Osteoblast (primary cell): Measurements from ENCODE around the gene ZRANB3. TPM values are rescaled to one million over a fixed set of nuclear protein-coding genes. Genes with fewer than 3 reads are reported as not detected.

Experiments used
- DNase-seq: peaks from one replicate; pipeline ENCODE4 v3.0.0; 2011; ENCODE audit warnings: low spot score, mixed read lengths; ENCODE audit not compliant: insufficient read length; ENCODE audit errors: missing footprints
- H2AFZ ChIP-seq: 2 replicates; pipeline ENCODE4 v1.6.0; 2011; ENCODE audit warnings: mild to moderate bottlenecking, low read length
- H3K27ac ChIP-seq: 2 replicates; pipeline ENCODE4 v1.5.1; 2011; ENCODE audit warnings: mild to moderate bottlenecking, low read depth, low read length, moderate library complexity
- H3K27me3 ChIP-seq: 2 replicates; pipeline ENCODE4 v1.6.0; 2012; ENCODE audit warnings: mild to moderate bottlenecking, control low read depth, inconsistent platforms, low read length, moderate library complexity; ENCODE audit not compliant: insufficient read depth
- H3K36me3 ChIP-seq: 2 replicates; pipeline ENCODE4 v1.5.1; 2011; ENCODE audit warnings: mild to moderate bottlenecking, low read length, control low read depth, moderate library complexity; ENCODE audit not compliant: insufficient read depth
- H3K4me1 ChIP-seq: 2 replicates; pipeline ENCODE4 v1.5.1; 2011; ENCODE audit warnings: mild to moderate bottlenecking, low read length, control low read depth, moderate library complexity; ENCODE audit not compliant: insufficient read depth
- H3K4me2 ChIP-seq: 2 replicates; pipeline ENCODE4 v1.6.0; 2011; ENCODE audit warnings: mild to moderate bottlenecking, low read length; ENCODE audit not compliant: insufficient read depth
- H3K4me3 ChIP-seq: fragments of 200-600 bp; sonication (generic); 3 replicates; pipeline ENCODE4 v1.5.1; 2012; ENCODE audit warnings: mild to moderate bottlenecking, low read length, inconsistent platforms; ENCODE audit not compliant: insufficient read depth
- H3K79me2 ChIP-seq: 2 replicates; pipeline ENCODE4 v1.6.0; 2012; ENCODE audit warnings: mild to moderate bottlenecking, low read length, control low read depth, inconsistent platforms; ENCODE audit not compliant: insufficient read depth
- H3K9me3 ChIP-seq: 2 replicates; pipeline ENCODE4 v1.5.1; 2011; ENCODE audit warnings: low read depth, low read length, control low read depth
- H4K20me1 ChIP-seq: 2 replicates; pipeline ENCODE4 v1.6.0; 2012; ENCODE audit warnings: mild to moderate bottlenecking, low read length, control low read depth; ENCODE audit not compliant: insufficient read depth
- total RNA-seq: library from RNA; depleted of rRNA; stranded (reverse); fragments of >200 nt; gene quantifications from 2 replicates; pipeline ENCODE4 v1.2.3, GENCODE V29; 2012
- TF ChIP-seq, protein P1 (sequence below): IDR thresholded peaks from 2 replicates; pipeline ENCODE4 v1.5.1; 2011; ENCODE audit warnings: mild to moderate bottlenecking, low read depth, low read length, moderate library complexity; ENCODE audit errors: extremely low read depth

ZRANB3 gene
- total RNA-seq, 1 donor, result 9.0 TPM

DNA sequence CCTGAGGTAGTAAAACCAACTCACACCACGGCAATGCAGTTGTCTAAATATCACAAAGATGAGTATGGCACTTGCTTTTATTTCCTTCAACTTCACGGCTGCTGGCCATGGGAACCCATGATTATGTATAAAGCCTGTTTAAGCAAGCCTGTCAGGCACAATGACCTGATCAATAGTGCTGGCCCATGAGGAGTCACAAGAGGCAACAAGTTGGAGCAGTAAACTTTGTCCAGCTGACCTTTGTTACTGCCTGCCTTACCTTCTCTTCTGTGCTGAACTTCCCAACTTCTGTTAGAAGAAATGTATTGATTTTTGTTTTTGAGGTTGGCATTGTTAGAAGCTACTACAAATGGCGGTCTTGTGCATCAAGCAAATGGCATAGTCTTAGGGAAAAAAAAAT lies 327.1 kb downstream of the ZRANB3 start:
- Histone ChIP-seq H3K4me3 (no peak overlapping the region), H3K36me3 (no peaks in the 10 kb centered on the region), H3K27ac (no peak overlapping the region), H3K79me2 (no peaks in the 10 kb centered on the region), H3K9me3 (no peaks in the 10 kb centered on the region), H3K4me2 (no peak overlapping the region), H3K27me3 (no peaks in the 10 kb centered on the region), H2AFZ (no peak overlapping the region), H4K20me1 (no peaks in the 10 kb centered on the region), H3K4me1 (no peaks in the 10 kb centered on the region)
- no peak for DNase-seq
- TF ChIP-seq, protein P1, sequence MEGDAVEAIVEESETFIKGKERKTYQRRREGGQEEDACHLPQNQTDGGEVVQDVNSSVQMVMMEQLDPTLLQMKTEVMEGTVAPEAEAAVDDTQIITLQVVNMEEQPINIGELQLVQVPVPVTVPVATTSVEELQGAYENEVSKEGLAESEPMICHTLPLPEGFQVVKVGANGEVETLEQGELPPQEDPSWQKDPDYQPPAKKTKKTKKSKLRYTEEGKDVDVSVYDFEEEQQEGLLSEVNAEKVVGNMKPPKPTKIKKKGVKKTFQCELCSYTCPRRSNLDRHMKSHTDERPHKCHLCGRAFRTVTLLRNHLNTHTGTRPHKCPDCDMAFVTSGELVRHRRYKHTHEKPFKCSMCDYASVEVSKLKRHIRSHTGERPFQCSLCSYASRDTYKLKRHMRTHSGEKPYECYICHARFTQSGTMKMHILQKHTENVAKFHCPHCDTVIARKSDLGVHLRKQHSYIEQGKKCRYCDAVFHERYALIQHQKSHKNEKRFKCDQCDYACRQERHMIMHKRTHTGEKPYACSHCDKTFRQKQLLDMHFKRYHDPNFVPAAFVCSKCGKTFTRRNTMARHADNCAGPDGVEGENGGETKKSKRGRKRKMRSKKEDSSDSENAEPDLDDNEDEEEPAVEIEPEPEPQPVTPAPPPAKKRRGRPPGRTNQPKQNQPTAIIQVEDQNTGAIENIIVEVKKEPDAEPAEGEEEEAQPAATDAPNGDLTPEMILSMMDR, result no peak

- Histone ChIP-seq H3K9me3 (no peaks in the 10 kb centered on the region), H3K4me1 (no peaks in the 10 kb centered on the region), H3K27me3 (no peaks in the 10 kb centered on the region), H3K79me2 (no peaks in the 10 kb centered on the region), H3K4me2 (no peak overlapping the region), H3K36me3 (no peaks in the 10 kb centered on the region), H2AFZ (no peak overlapping the region), H3K4me3 (no peak overlapping the region), H4K20me1 (no peaks in the 10 kb centered on the region), H3K27ac (no peak overlapping the region)
- DNase-seq, result no peak
- TF ChIP-seq, protein P1, result no peak
Measured at GRCh38 chr2:135202751-135203150, 328.3 kb downstream of the ZRANB3 start.

- Histone ChIP-seq H4K20me1 (no peaks in the 10 kb centered on the region), H3K9me3 (no peaks in the 10 kb centered on the region), H3K4me3 (no peak overlapping the region), H3K27ac (no peak overlapping the region), H3K27me3 (no peaks in the 10 kb centered on the region), H3K79me2 (no peaks in the 10 kb centered on the region), H2AFZ (no peak overlapping the region), H3K4me1 (no peaks in the 10 kb centered on the region), H3K36me3 (no peaks in the 10 kb centered on the region), H3K4me2 (no peak overlapping the region)
- TF ChIP-seq, protein P1, result no peak
- DNase-seq, result no peak
Measured at GRCh38 chr2:135198481-135198880, 332.5 kb downstream of the ZRANB3 start.

DNA sequence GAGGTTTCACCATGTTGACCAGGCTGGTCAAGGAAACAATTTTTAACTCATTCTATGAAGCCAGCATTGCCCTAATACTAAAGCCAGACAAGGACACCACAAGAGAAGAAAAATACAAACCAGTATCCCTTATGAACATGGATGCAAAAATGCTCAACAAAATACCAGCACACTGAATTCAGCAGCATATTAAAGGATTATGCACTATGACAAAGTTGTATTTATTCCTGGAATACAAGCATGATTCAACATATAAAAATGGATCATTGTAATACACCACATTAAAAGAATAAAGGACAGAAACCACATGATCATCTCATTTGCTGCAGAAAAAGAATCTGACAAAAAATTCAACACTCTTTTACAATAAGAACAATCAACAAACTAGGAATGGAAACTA lies 340.2 kb downstream of the ZRANB3 start:
- H3K36me3 ChIP-seq, result no peaks in the 10 kb centered on the region
- no peaks in the 10 kb centered on the region for H4K20me1 ChIP-seq
- H3K4me3 ChIP-seq, result no peak overlapping the region
- no peaks in the 10 kb centered on the region for H3K4me1 ChIP-seq
- TF ChIP-seq, protein P1, result no peak
- H3K4me2 ChIP-seq, result no peak overlapping the region
- no peaks in the 10 kb centered on the region for H3K9me3 ChIP-seq
- no peak overlapping the region for H3K27ac ChIP-seq
- no peak overlapping the region for H2AFZ ChIP-seq
- no peak for DNase-seq
- no peaks in the 10 kb centered on the region for H3K79me2 ChIP-seq
- no peaks in the 10 kb centered on the region for H3K27me3 ChIP-seq
